Liver (tissue), 9 donors: ENCODE results near the gene C3orf49. TPM values are rescaled to one million over a fixed set of nuclear protein-coding genes. Genes with fewer than 3 reads are reported as not detected.

Experiments used
- DNase-seq: peaks from one replicate; pipeline ENCODE4 v3.0.0-alpha.2; 2017; ENCODE audit warnings: low spot score
- H3K27ac ChIP-seq, 2 donors: one replicate each; pipeline ENCODE4 v1.7.0; 2013; ENCODE audit warnings: inconsistent platforms in 2 of 2, low read length in 2 of 2, control low read depth in 1 of 2, low read depth in 1 of 2, mild to moderate bottlenecking in 1 of 2
- H3K27me3 ChIP-seq, 4 donors: one replicate each; pipeline versions ENCODE4 v1.6.1 to v1.7.0; 2013; ENCODE audit warnings: low read length in 3 of 4, inconsistent platforms in 1 of 4, mild to moderate bottlenecking in 1 of 4, moderate library complexity in 1 of 4; ENCODE audit not compliant: control insufficient read depth in 4 of 4, insufficient read depth in 4 of 4
- H3K36me3 ChIP-seq, 4 donors: one replicate each; pipeline versions ENCODE4 v1.6.1 to v1.7.0; 2013; ENCODE audit warnings: low read length in 3 of 4, mild to moderate bottlenecking in 3 of 4, low read depth in 1 of 4, moderate library complexity in 1 of 4; ENCODE audit not compliant: control insufficient read depth in 4 of 4, insufficient read depth in 3 of 4
- H3K4me1 ChIP-seq, 4 donors: one replicate each; pipeline versions ENCODE4 v1.6.1 to v1.7.0; 2013; ENCODE audit warnings: low read length in 3 of 4, mild to moderate bottlenecking in 3 of 4, moderate library complexity in 1 of 4; ENCODE audit not compliant: control insufficient read depth in 4 of 4, insufficient read depth in 4 of 4
- H3K4me3 ChIP-seq, 3 donors: one replicate each; pipeline versions ENCODE4 v1.6.1 to v1.7.0; 2013; ENCODE audit warnings: low read length in 3 of 3, control low read depth in 1 of 3, low read depth in 1 of 3, mild to moderate bottlenecking in 1 of 3
- H3K9ac ChIP-seq, 2 donors: one replicate each; pipeline ENCODE4 v1.7.0; 2013; ENCODE audit warnings: low read length in 2 of 2, mild to moderate bottlenecking in 2 of 2, moderate library complexity in 2 of 2, control low read depth in 1 of 2, low read depth in 1 of 2
- H3K9me3 ChIP-seq, 4 donors: one replicate each; pipeline versions ENCODE4 v1.6.1 to v1.7.0; 2013; ENCODE audit warnings: low read length in 3 of 4; ENCODE audit not compliant: control insufficient read depth in 4 of 4
- EGR1 ChIP-seq, 2 donors: IDR thresholded peaks; 2 replicates each; pipeline ENCODE4 v1.6.1; 2016 to 2018; ENCODE audit warnings: antibody characterized with exemption in 2 of 2, low read depth in 2 of 2
- FOXA1 ChIP-seq: IDR thresholded peaks from 2 replicates; pipeline ENCODE4 v1.6.1; 2016; ENCODE audit warnings: antibody characterized with exemption
- FOXA2 ChIP-seq: IDR thresholded peaks from 2 replicates; pipeline ENCODE4 v1.6.1; 2016; ENCODE audit warnings: antibody characterized with exemption
- GABPA ChIP-seq, 2 donors: IDR thresholded peaks in 1 of 2; conservative IDR thresholded peaks in 1 of 2; 2 replicates each; pipeline ENCODE4 v1.6.1; 2016; ENCODE audit warnings: antibody characterized with exemption in 2 of 2, mild to moderate bottlenecking in 1 of 2, moderate library complexity in 1 of 2
- HNF4A ChIP-seq, 2 donors: conservative IDR thresholded peaks; 2 replicates each; pipeline ENCODE4 v1.6.1; 2016; ENCODE audit warnings: antibody characterized with exemption in 2 of 2, mild to moderate bottlenecking in 2 of 2
- HNF4G ChIP-seq: IDR thresholded peaks from 2 replicates; pipeline ENCODE4 v1.6.1; 2016; ENCODE audit warnings: antibody characterized with exemption
- JUND ChIP-seq, 2 donors: IDR thresholded peaks; 2 replicates each; pipeline ENCODE4 v1.6.1; 2016; ENCODE audit warnings: antibody characterized with exemption in 2 of 2
- NR2F2 ChIP-seq: IDR thresholded peaks from 2 replicates; pipeline ENCODE4 v1.6.1; 2016; ENCODE audit warnings: antibody characterized with exemption
- RAD21 ChIP-seq, 2 donors: IDR thresholded peaks; 2 replicates each; pipeline ENCODE4 v1.6.1; 2016; ENCODE audit warnings: antibody characterized with exemption in 2 of 2, mild to moderate bottlenecking in 2 of 2
- RXRA ChIP-seq, 2 donors: IDR thresholded peaks; 2 replicates each; pipeline ENCODE4 v1.6.1; 2017 to 2018; ENCODE audit warnings: antibody characterized with exemption in 2 of 2, mild to moderate bottlenecking in 1 of 2
- SP1 ChIP-seq: IDR thresholded peaks from 2 replicates; pipeline ENCODE4 v1.6.1; 2018; ENCODE audit warnings: antibody characterized with exemption, mild to moderate bottlenecking
- TAF1 ChIP-seq: conservative IDR thresholded peaks from 2 replicates; pipeline ENCODE4 v1.6.1; 2016; ENCODE audit warnings: antibody characterized with exemption, mild to moderate bottlenecking
- YY1 ChIP-seq: IDR thresholded peaks from 2 replicates; pipeline ENCODE4 v1.6.1; 2016; ENCODE audit warnings: antibody characterized with exemption, mild to moderate bottlenecking
- WGBS: extraction: QIAGEN DNeasy Blood & Tissue Kit; methylation state at CpG from one replicate; pipeline ENCODE4 v1.1.7; 2013; 5-methylcytosine and 5-hydroxymethylcytosine counted together
- polyA plus RNA-seq, 2 donors: library from polyadenylated mRNA; stranded (reverse) in 1 of 2; unstranded in 1 of 2; fragments of 200-250 nt in 1 of 2; fragments of >200 nt in 1 of 2; fragmentation: Nextera tagmentation in 1 of 2; extraction: Ambion mirVana in 1 of 2; gene quantifications; one replicate each; pipeline versions ENCODE4 v1.2.1 to v1.2.3, GENCODE V29; 2013 to 2015
- total RNA-seq, 2 donors: library from RNA; depleted of rRNA; stranded (reverse); fragments of >200 nt; gene quantifications; one replicate each; pipeline ENCODE4 v1.2.3, GENCODE V29; 2014
- TF ChIP-seq, protein P1 (sequence below): IDR thresholded peaks from 2 replicates; pipeline ENCODE4 v1.6.1; 2016; ENCODE audit warnings: antibody characterized with exemption
- TF ChIP-seq, protein P2 (sequence below): IDR thresholded peaks from 2 replicates; pipeline ENCODE4 v1.6.1; 2016; ENCODE audit warnings: antibody characterized with exemption, mild to moderate bottlenecking
- TF ChIP-seq, protein P3 (sequence below): IDR thresholded peaks from 2 replicates; pipeline ENCODE4 v1.6.1; 2016; ENCODE audit warnings: antibody characterized with exemption
- TF ChIP-seq, protein P4 (sequence below): IDR thresholded peaks from 2 replicates; pipeline ENCODE4 v1.6.1; 2016; ENCODE audit warnings: antibody characterized with exemption
- TF ChIP-seq, protein P5 (sequence below): fragments of 150-350 bp; IDR thresholded peaks from 2 replicates; pipeline ENCODE4 v1.5.1; 2017; ENCODE audit warnings: improper control_type of control experiment, low read depth, low read length; ENCODE audit not compliant: missing input control
- donor health status: healthy.
- donor health status: healthy.
- donor health status: healthy.
- donor health status: healthy.
- donor health status: healthy.

The C3orf49 gene
- total and polyA plus RNA-seq, 4 donors, result 0.13 TPM; not detected in 3

DNA sequence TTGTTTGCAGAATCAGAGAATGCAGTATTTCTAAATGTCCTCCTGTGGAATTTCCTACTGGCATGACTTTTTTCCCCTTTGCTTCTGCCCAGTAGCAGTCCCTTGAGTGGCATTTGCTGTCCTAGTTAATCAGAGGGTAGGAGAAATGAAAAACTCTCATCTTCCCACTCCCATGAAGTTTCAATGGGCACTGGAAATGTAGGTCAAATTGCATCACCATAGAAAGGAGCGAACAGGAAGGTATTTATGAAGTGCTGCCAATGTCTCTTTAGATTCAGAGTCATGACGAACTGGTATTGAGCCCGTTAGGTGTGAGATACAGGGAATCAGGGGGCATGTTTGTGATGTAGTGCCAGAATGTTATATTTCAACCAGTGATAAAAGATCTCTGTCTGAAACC lies 67.8 kb downstream of the C3orf49 start:
- Histone ChIP-seq H3K27ac (no peak overlapping the region), H3K27me3 (no peaks in the 10 kb centered on the region), H3K36me3 (no peaks in the 10 kb centered on the region), H3K9me3 (no peaks in the 10 kb centered on the region), H3K4me3 (no peak overlapping the region), H3K9ac (no peak overlapping the region), H3K4me1 (peaks cover 0 to 10% (median 6%) of the 10 kb centered on the region in 4 donors)
- peak; percentile 19 to 32 for TF ChIP-seq HNF4A (conservative IDR thresholded peaks at IDR 0.05)
- TF ChIP-seq NR2F2, result no peak
- peak; percentile 12 for TF ChIP-seq SP1
- peak; percentile 65 for TF ChIP-seq YY1
- peak in 1 of 2 donors; percentile 22 for TF ChIP-seq RAD21 (IDR thresholded peaks at IDR 0.05)
- TF ChIP-seq, protein P1, sequence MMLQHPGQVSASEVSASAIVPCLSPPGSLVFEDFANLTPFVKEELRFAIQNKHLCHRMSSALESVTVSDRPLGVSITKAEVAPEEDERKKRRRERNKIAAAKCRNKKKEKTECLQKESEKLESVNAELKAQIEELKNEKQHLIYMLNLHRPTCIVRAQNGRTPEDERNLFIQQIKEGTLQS, result peak; percentile 89
- no peak for TF ChIP-seq FOXA1
- TF ChIP-seq GABPA (IDR thresholded peaks at IDR 0.05 in 1 of 2, conservative IDR thresholded peaks at IDR 0.05 in 1 of 2), result no peak
- no peak for TF ChIP-seq JUND (IDR thresholded peaks at IDR 0.05)
- TF ChIP-seq RXRA (IDR thresholded peaks at IDR 0.05), result no peak
- no peak for TF ChIP-seq EGR1 (IDR thresholded peaks at IDR 0.05; ENCODE audit: low read depth in 2 of 2)
- no peak for TF ChIP-seq HNF4G
- TF ChIP-seq, protein P2, sequence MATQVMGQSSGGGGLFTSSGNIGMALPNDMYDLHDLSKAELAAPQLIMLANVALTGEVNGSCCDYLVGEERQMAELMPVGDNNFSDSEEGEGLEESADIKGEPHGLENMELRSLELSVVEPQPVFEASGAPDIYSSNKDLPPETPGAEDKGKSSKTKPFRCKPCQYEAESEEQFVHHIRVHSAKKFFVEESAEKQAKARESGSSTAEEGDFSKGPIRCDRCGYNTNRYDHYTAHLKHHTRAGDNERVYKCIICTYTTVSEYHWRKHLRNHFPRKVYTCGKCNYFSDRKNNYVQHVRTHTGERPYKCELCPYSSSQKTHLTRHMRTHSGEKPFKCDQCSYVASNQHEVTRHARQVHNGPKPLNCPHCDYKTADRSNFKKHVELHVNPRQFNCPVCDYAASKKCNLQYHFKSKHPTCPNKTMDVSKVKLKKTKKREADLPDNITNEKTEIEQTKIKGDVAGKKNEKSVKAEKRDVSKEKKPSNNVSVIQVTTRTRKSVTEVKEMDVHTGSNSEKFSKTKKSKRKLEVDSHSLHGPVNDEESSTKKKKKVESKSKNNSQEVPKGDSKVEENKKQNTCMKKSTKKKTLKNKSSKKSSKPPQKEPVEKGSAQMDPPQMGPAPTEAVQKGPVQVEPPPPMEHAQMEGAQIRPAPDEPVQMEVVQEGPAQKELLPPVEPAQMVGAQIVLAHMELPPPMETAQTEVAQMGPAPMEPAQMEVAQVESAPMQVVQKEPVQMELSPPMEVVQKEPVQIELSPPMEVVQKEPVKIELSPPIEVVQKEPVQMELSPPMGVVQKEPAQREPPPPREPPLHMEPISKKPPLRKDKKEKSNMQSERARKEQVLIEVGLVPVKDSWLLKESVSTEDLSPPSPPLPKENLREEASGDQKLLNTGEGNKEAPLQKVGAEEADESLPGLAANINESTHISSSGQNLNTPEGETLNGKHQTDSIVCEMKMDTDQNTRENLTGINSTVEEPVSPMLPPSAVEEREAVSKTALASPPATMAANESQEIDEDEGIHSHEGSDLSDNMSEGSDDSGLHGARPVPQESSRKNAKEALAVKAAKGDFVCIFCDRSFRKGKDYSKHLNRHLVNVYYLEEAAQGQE, result no peak
- no peak for DNase-seq
- WGBS, result 33% methylated on average over 3 of the region's 3 CpGs

DNA sequence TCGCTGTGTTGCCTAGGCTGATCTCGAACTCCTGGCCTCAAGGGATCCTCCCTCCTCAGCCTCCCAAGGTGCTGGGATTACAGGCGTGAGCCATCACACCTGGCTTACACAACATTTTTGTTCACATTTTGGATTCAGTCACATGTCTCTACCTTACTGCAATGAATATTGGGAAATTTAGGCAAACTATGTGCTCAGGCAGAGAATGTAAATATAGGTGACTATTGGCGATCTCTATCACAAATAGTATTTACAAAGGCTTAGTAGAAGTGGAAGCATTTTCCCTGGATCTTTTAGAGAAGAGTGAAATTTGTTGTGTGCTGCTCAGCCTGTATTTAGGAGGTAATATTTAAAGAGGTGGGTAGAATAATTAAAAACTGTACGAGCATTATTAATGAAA lies 72.4 kb downstream of the C3orf49 start:
- Histone ChIP-seq H3K27ac (no peak overlapping the region), H3K4me3 (no peak overlapping the region), H3K27me3 (no peaks in the 10 kb centered on the region), H3K9me3 (no peaks in the 10 kb centered on the region), H3K9ac (no peak overlapping the region), H3K36me3 (no peaks in the 10 kb centered on the region), H3K4me1 (peaks cover 0 to 7% (median 6%) of the 10 kb centered on the region in 4 donors)
- no peak for TF ChIP-seq FOXA2
- no peak for TF ChIP-seq TAF1
- no peak for TF ChIP-seq GABPA (IDR thresholded peaks at IDR 0.05 in 1 of 2, conservative IDR thresholded peaks at IDR 0.05 in 1 of 2)
- TF ChIP-seq RAD21 (IDR thresholded peaks at IDR 0.05), result no peak
- TF ChIP-seq HNF4A (conservative IDR thresholded peaks at IDR 0.05), result no peak
- TF ChIP-seq, protein P2, result no peak
- TF ChIP-seq SP1, result no peak
- no peak for TF ChIP-seq YY1
- TF ChIP-seq RXRA (IDR thresholded peaks at IDR 0.05), result no peak
- TF ChIP-seq, protein P3, sequence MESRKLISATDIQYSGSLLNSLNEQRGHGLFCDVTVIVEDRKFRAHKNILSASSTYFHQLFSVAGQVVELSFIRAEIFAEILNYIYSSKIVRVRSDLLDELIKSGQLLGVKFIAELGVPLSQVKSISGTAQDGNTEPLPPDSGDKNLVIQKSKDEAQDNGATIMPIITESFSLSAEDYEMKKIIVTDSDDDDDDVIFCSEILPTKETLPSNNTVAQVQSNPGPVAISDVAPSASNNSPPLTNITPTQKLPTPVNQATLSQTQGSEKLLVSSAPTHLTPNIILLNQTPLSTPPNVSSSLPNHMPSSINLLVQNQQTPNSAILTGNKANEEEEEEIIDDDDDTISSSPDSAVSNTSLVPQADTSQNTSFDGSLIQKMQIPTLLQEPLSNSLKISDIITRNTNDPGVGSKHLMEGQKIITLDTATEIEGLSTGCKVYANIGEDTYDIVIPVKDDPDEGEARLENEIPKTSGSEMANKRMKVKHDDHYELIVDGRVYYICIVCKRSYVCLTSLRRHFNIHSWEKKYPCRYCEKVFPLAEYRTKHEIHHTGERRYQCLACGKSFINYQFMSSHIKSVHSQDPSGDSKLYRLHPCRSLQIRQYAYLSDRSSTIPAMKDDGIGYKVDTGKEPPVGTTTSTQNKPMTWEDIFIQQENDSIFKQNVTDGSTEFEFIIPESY, result no peak
- no peak for TF ChIP-seq HNF4G
- TF ChIP-seq, protein P4, sequence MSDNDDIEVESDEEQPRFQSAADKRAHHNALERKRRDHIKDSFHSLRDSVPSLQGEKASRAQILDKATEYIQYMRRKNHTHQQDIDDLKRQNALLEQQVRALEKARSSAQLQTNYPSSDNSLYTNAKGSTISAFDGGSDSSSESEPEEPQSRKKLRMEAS, result no peak
- TF ChIP-seq EGR1 (IDR thresholded peaks at IDR 0.05; ENCODE audit: low read depth in 2 of 2), result no peak
- TF ChIP-seq FOXA1, result no peak
- TF ChIP-seq, protein P5, sequence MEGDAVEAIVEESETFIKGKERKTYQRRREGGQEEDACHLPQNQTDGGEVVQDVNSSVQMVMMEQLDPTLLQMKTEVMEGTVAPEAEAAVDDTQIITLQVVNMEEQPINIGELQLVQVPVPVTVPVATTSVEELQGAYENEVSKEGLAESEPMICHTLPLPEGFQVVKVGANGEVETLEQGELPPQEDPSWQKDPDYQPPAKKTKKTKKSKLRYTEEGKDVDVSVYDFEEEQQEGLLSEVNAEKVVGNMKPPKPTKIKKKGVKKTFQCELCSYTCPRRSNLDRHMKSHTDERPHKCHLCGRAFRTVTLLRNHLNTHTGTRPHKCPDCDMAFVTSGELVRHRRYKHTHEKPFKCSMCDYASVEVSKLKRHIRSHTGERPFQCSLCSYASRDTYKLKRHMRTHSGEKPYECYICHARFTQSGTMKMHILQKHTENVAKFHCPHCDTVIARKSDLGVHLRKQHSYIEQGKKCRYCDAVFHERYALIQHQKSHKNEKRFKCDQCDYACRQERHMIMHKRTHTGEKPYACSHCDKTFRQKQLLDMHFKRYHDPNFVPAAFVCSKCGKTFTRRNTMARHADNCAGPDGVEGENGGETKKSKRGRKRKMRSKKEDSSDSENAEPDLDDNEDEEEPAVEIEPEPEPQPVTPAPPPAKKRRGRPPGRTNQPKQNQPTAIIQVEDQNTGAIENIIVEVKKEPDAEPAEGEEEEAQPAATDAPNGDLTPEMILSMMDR, result no peak
- no peak for TF ChIP-seq JUND (IDR thresholded peaks at IDR 0.05)
- no peak for TF ChIP-seq NR2F2
- TF ChIP-seq, protein P1, result no peak
- WGBS, result 94% methylated on average over 5 of the region's 5 CpGs
- DNase-seq, result no peak
